ENCODE data around the gene MAU2.

MAU2 gene

DNA sequence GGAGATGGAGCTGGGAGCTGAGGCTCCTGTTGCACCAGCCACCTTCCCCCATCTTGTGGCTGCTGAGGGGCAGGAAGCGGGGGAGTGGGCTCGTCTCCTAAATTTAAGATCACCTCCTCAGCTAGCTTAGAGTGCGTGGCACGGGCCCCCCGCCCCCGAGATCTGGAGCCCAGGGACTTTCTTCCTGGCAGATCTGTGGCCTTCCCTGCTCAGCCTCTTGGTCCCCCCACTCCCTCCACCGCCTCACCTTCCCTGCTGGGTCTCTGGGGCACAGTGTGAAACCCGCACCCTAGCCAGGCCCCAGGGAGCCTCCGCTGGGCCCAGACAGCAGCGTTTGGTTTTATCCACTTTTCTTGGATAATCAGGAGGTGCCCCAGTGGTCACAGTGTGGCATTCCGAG is 35.9 kb downstream of the MAU2 start:
- peak overlapping the region; percentile 7; the same call in 1 of the 2 replicates for H3K27ac ChIP-seq
- DNase-seq (ENCODE audit: low spot score) = no peak
- TF ChIP-seq, protein P1, sequence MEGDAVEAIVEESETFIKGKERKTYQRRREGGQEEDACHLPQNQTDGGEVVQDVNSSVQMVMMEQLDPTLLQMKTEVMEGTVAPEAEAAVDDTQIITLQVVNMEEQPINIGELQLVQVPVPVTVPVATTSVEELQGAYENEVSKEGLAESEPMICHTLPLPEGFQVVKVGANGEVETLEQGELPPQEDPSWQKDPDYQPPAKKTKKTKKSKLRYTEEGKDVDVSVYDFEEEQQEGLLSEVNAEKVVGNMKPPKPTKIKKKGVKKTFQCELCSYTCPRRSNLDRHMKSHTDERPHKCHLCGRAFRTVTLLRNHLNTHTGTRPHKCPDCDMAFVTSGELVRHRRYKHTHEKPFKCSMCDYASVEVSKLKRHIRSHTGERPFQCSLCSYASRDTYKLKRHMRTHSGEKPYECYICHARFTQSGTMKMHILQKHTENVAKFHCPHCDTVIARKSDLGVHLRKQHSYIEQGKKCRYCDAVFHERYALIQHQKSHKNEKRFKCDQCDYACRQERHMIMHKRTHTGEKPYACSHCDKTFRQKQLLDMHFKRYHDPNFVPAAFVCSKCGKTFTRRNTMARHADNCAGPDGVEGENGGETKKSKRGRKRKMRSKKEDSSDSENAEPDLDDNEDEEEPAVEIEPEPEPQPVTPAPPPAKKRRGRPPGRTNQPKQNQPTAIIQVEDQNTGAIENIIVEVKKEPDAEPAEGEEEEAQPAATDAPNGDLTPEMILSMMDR (conservative IDR thresholded peaks at IDR 0.05; ENCODE audit: low read depth) = no peak
- CTCF ChIA-PET = interaction anchor here (0.6 kb wide), 1 partner anchor 159 kb away, joined by 3 read pairs; the partner anchor contains the start of gene TSSK6
- POLR2A ChIA-PET (ENCODE audit: low non-redundant PET) = no interaction called here

DNA sequence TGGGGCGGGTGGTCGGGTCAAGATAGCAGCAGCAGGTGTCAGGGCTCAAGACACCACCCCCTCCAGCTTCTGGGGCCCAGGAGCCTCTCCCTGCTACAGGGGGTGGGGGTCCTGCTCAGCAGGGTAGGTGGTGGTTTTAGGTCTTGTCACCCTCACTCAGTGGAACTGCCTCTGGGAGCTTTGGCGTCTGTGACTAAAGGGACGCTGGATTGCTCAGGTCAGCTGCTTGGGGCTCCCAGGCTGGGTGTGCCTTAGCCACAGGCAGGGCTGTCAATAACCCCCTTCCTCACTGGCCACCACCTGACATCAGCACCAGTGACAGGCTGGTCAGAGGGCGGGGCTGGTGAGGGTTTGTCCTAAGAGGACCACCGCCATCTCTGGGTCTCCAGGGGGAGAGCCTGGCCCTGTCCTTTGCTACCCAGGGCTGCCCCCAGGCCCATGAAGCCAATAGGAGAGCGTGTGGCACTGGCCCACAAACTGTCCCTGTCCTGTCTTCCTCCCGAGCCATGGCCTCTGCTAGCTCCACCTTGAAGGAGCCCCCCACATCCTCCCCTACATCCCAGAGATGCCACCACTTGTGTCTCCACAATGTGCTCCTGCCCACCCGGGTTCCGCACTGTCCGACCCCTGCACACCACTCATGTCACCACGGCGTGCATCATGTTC is 36.4 kb downstream of the MAU2 start:
- TF ChIP-seq, protein P1 (conservative IDR thresholded peaks at IDR 0.05; ENCODE audit: low read depth) = no peak
- peak overlapping the region; percentile 7; the same call in 1 of the 2 replicates for H3K27ac ChIP-seq
- no peak for DNase-seq (ENCODE audit: low spot score)
- ChIA-PET CTCF (no interaction called here), POLR2A (ENCODE audit: low non-redundant PET) (no interaction called here)

DNA sequence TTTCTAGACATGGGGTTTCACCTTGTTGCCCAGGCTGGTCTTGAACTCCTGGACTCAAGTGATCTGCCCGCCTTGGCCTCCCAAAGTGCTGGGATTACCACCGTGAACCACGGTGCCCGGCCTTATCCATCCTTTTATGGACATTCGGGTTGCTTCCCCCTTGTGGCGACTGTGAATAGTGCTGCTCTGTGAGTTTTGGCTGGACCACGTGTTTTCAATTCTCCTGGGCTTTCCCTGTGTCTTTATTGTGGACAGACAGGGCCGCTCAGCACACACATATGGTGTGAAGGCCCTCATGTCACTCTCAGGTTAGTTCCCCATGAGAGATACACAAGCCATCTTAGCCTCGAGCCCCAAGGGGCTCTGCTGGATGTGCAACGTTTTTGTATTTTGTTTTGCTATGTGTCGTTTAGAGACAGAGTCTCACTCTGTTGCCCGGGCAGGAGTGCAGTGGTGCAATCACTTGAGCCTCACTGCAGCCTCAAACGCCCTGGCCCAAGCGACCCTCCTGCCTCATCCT is 40.5 kb downstream of the MAU2 start:
- ChIA-PET CTCF (interaction anchor here (0.6 to 0.7 kb wide), 4 partner anchors 10 to 129 kb away, joined by 3 to 5 read pairs (median 4); no protein-coding TSS in a partner anchor), POLR2A (ENCODE audit: low non-redundant PET) (interaction anchor here (0.7 kb wide), 1 partner anchor 224 kb away, joined by 3 read pairs; no protein-coding TSS in a partner anchor)
- peak; percentile 80 for DNase-seq (ENCODE audit: low spot score)
- TF ChIP-seq, protein P1 (conservative IDR thresholded peaks at IDR 0.05; ENCODE audit: low read depth) = peak; percentile 88
- H3K27ac ChIP-seq = peak overlapping the region; percentile 26

- CTCF ChIA-PET = no interaction called here
- peak overlapping the region; percentile 26 for H3K27ac ChIP-seq
- POLR2A ChIA-PET (ENCODE audit: low non-redundant PET) = interaction anchor here (0.7 kb wide), 1 partner anchor 47 kb away, joined by 5 read pairs; no protein-coding TSS in a partner anchor
- no peak for DNase-seq (ENCODE audit: low spot score)
- TF ChIP-seq, protein P1 (conservative IDR thresholded peaks at IDR 0.05; ENCODE audit: low read depth) = no peak
These were observed 41.4 kb downstream of the MAU2 start for GRCh38 chr19:19362075-19362474.

DNA sequence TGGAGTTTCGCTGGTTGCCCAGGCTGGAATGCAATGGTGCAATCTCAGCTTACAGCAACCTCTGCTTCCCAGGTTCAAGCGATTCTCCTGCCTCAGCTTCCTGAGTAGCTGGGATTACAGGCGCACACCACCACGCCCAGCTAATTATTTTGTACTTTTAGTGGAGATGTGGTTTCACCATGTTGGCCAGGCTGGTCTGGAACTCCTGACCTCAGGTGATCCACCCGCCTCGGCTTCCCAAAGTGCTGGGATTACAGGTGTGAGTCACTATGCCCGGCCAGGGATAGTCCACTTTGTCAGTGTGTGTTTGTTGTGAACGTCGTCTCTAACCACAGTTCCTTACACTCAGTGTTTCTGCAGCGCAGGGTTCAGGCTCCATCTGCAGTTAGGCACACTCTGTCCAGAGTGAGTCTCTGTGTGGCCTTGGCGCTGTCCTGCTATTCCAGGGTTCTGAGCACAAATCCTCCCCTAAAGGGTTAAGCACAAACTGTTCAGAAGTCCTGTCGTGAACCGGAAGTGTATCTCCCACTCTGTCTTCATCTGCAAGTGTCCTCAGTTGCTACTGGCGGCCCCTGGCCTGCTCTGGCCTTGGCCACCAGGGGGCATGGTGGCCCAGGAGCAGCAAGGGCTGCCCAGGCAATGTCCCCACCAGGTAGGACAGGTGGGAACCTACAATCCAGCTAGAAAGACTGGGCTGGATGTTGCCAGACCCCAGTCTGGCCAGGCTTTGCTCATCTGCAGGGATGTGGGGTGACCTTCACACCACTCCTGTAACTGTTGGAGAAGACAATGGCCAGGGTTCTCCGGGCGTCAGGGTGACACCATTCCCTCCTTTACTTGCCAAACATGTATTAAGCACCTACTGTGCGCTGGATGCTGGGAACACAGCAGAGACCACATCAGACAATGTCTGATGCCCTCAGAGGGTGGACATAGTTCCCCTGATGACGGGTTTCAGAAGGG is 46.1 kb downstream of the MAU2 start:
- POLR2A ChIA-PET (ENCODE audit: low non-redundant PET) = no interaction called here
- TF ChIP-seq, protein P1 (conservative IDR thresholded peaks at IDR 0.05; ENCODE audit: low read depth) = peak; percentile 90
- H3K27ac ChIP-seq = peak overlapping the region; percentile 47
- peak; percentile 74 for DNase-seq (ENCODE audit: low spot score)
- CTCF ChIA-PET = interaction anchor here (0.6 to 1.2 kb wide), 8 partner anchors 44 to 391 kb away, joined by 3 to 6 read pairs (median 4); no protein-coding TSS in a partner anchor

DNA sequence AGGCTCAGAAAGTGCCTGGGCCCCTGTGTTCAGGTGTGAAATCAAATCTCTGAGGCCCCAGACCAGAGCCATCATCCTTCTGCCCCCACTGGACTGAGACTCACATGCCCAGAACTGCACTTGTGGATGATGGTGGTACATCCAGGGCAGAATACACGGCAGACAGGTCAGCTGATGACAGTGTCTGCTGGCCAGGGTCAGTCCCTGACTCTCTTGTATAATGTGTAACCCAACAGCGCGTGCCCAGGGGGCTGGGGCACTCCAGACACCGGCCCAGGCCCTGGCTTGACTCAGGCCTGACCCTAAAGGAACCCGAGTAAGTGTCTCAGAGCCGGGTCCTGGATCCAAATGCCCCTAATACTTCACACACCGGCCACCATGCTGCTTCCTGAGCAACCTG is 47.5 kb downstream of the MAU2 start:
- POLR2A ChIA-PET (ENCODE audit: low non-redundant PET) = no interaction called here
- H3K27ac ChIP-seq = peak overlapping the region; percentile 9; the same call in 1 of the 2 replicates
- TF ChIP-seq, protein P1 (conservative IDR thresholded peaks at IDR 0.05; ENCODE audit: low read depth) = no peak
- CTCF ChIA-PET = interaction anchor here (0.6 kb wide), 1 partner anchor 144 kb away, joined by 3 read pairs; no protein-coding TSS in a partner anchor
- DNase-seq (ENCODE audit: low spot score) = no peak

Measured in RWPE1 (cell line).